Activated T-helper 1 cell treated with Interleukin-2 at 50 U/mL for 16 hours (primary cell): ENCODE measurements around the gene ARFIP1.
"Not testable (repeated sequence)": the region's sequence is repeated elsewhere in the genome, so short reads cannot be mapped to it uniquely, and the experiment has no call there.

ENCODE experiments used
- DNase-seq: peaks from one replicate; pipeline ENCODE4 v3.0.0-alpha.2; 2020; ENCODE audit warnings: low read depth

The ARFIP1 gene

GRCh38 chr4:152843481-152844090 lies 63.8 kb downstream of the ARFIP1 start:
- DNase-seq = no peak

GRCh38 chr4:152847376-152847775 lies 67.6 kb downstream of the ARFIP1 start:
- no peak for DNase-seq

GRCh38 chr4:152848508-152848907 lies 68.8 kb downstream of the ARFIP1 start:
- no peak for DNase-seq

GRCh38 chr4:152849350-152849749 lies 69.6 kb downstream of the ARFIP1 start:
- DNase-seq = no peak

- DNase-seq = no peak
Measured at GRCh38 chr4:152850377-152850776, 70.6 kb downstream of the ARFIP1 start.

GRCh38 chr4:152851226-152851625 lies 71.5 kb downstream of the ARFIP1 start:
- no peak for DNase-seq

- DNase-seq = no peak
Measured at GRCh38 chr4:152853293-152853692, 73.5 kb downstream of the ARFIP1 start.

GRCh38 chr4:152854016-152854415 lies 74.3 kb downstream of the ARFIP1 start:
- not testable (repeated sequence) for DNase-seq

GRCh38 chr4:152856960-152857359 lies 77.2 kb downstream of the ARFIP1 start:
- DNase-seq = no peak

GRCh38 chr4:152858934-152859333 lies 79.2 kb downstream of the ARFIP1 start:
- no peak for DNase-seq

GRCh38 chr4:152860046-152860445 lies 80.3 kb downstream of the ARFIP1 start:
- DNase-seq = no peak

- no peak for DNase-seq
Measured at GRCh38 chr4:152862608-152863007, 82.9 kb downstream of the ARFIP1 start.

- no peak for DNase-seq
Measured at GRCh38 chr4:152864361-152864760, 84.6 kb downstream of the ARFIP1 start.

GRCh38 chr4:152866432-152866993 lies 86.8 kb downstream of the ARFIP1 start:
- DNase-seq = not testable (repeated sequence)

- DNase-seq = no peak
Measured at GRCh38 chr4:152870606-152871005, 90.9 kb downstream of the ARFIP1 start.

GRCh38 chr4:152875261-152875660 lies 95.5 kb downstream of the ARFIP1 start:
- DNase-seq = no peak

- no peak for DNase-seq
Measured at GRCh38 chr4:152877868-152878267, 98.1 kb downstream of the ARFIP1 start.

GRCh38 chr4:152880263-152880662 lies 100.5 kb downstream of the ARFIP1 start:
- no peak for DNase-seq

- no peak for DNase-seq
Measured at GRCh38 chr4:152881974-152882373, 102.2 kb downstream of the ARFIP1 start.

- no peak for DNase-seq
Measured at GRCh38 chr4:152885185-152885584, 105.4 kb downstream of the ARFIP1 start.

- DNase-seq = no peak
Measured at GRCh38 chr4:152886201-152886600, 106.4 kb downstream of the ARFIP1 start.

GRCh38 chr4:152887981-152888380 lies 108.2 kb downstream of the ARFIP1 start:
- no peak for DNase-seq

GRCh38 chr4:152892974-152893373 lies 113.2 kb downstream of the ARFIP1 start:
- no peak for DNase-seq

GRCh38 chr4:152894673-152895072 lies 114.9 kb downstream of the ARFIP1 start:
- DNase-seq = no peak
